NCI-H2171 treated with DMSO at 0.1 percent for 48 hours (cell line): ENCODE data around the gene RPS15.

Experiments used
- DNase-seq: peaks from one replicate; lab custom pipeline; 2025; lab: John Stamatoyannopoulos, UW

RPS15 gene

GRCh38 chr19:1487576-1488281 is 49.5 kb downstream of the RPS15 start:
- no peak for DNase-seq

GRCh38 chr19:1488282-1488601 is 50.0 kb downstream of the RPS15 start:
- no peak for DNase-seq

GRCh38 chr19:1489463-1490310 is 51.5 kb downstream of the RPS15 start:
- DNase-seq: no peak
